Neural progenitor cell (in vitro differentiated cells): Measurements from ENCODE around the gene CD99L2. TPM values are rescaled to one million over a fixed set of nuclear protein-coding genes. Genes with fewer than 3 reads are reported as not detected.

Experiments
- DNase-seq: peaks from one replicate; pipeline ENCODE4 v3.0.0-alpha.2; 2016; ENCODE audit warnings: low spot score
- H2AFZ ChIP-seq: fragments of 200-600 bp; sonication (generic); replicated peaks from 2 replicates; pipeline ENCODE4 v1.6.1; 2016; ENCODE audit warnings: antibody characterized with exemption
- H3F3A ChIP-seq: fragments of 200-600 bp; sonication (generic); 2 replicates; pipeline ENCODE4 v1.6.1; 2016; ENCODE audit warnings: antibody characterized with exemption, low read depth
- H3K27ac ChIP-seq: fragments of 200-600 bp; sonication (generic); 2 replicates; pipeline ENCODE4 v1.5.1; 2016; ENCODE audit warnings: mild to moderate bottlenecking
- H3K27me3 ChIP-seq: fragments of 200-600 bp; sonication (generic); 2 replicates; pipeline ENCODE4 v1.6.1; 2016; ENCODE audit warnings: mild to moderate bottlenecking, moderate library complexity
- H3K36me3 ChIP-seq: fragments of 200-600 bp; sonication (generic); 2 replicates; pipeline ENCODE4 v1.5.1; 2016
- H3K4me1 ChIP-seq: fragments of 200-600 bp; sonication (generic); 2 replicates; pipeline ENCODE4 v1.6.1; 2016; ENCODE audit warnings: mixed run types
- H3K4me2 ChIP-seq: fragments of 200-600 bp; sonication (generic); 2 replicates; pipeline ENCODE4 v1.6.1; 2016
- H3K4me3 ChIP-seq: fragments of 200-600 bp; sonication (generic); 2 replicates; pipeline ENCODE4 v1.5.1; 2016
- H3K79me2 ChIP-seq: fragments of 200-600 bp; sonication (generic); 2 replicates; pipeline ENCODE4 v1.6.1; 2016; ENCODE audit warnings: low read depth
- H3K9ac ChIP-seq: fragments of 200-600 bp; sonication (generic); 2 replicates; pipeline ENCODE4 v1.6.1; 2016
- H3K9me3 ChIP-seq: fragments of 200-600 bp; sonication (generic); 2 replicates; pipeline ENCODE4 v1.5.1; 2016; ENCODE audit warnings: low read depth
- H4K20me1 ChIP-seq: fragments of 200-600 bp; sonication (generic); 2 replicates; pipeline ENCODE4 v1.6.1; 2016; ENCODE audit warnings: low read depth
- H3K27ac Mint-ChIP-seq: 3 replicates; pipeline ENCODE4 v1.8.0; 2021; ENCODE audit warnings: mixed read lengths
- H3K27me3 Mint-ChIP-seq: 2 replicates; pipeline ENCODE4 v1.8.0; 2022; ENCODE audit warnings: low read depth, mild to moderate bottlenecking, inconsistent platforms, moderate library complexity, mixed read lengths; ENCODE audit not compliant: insufficient read depth
- H3K36me3 Mint-ChIP-seq: 3 replicates; pipeline ENCODE4 v1.8.0; 2021; ENCODE audit warnings: mixed read lengths
- H3K4me1 Mint-ChIP-seq: 3 replicates; pipeline ENCODE4 v1.8.0; 2021; ENCODE audit warnings: mixed read lengths
- H3K4me3 Mint-ChIP-seq: 3 replicates; pipeline ENCODE4 v1.8.0; 2021; ENCODE audit warnings: mild to moderate bottlenecking, moderate library complexity, mixed read lengths
- H3K9me3 Mint-ChIP-seq: 3 replicates; pipeline ENCODE4 v1.8.0; 2020; ENCODE audit warnings: mixed read lengths
- CTCF ChIP-seq: fragments of 200-600 bp; sonication (generic); IDR thresholded peaks from 2 replicates; pipeline ENCODE4 v1.5.1; 2017; ENCODE audit warnings: antibody characterized with exemption, mild to moderate bottlenecking
- EZH2 ChIP-seq: fragments of 200-600 bp; sonication (generic); IDR thresholded peaks from 2 replicates; pipeline ENCODE4 v1.6.1; 2017; ENCODE audit warnings: antibody characterized with exemption, mild to moderate bottlenecking, moderate library complexity
- EZH2phosphoT487 ChIP-seq: fragments of 200-600 bp; sonication (generic); IDR thresholded peaks from 2 replicates; pipeline ENCODE4 v1.6.1; 2017; ENCODE audit warnings: antibody characterized with exemption
- total RNA-seq: library from RNA; depleted of rRNA; stranded (reverse); fragments of >200 nt; gene quantifications from 2 replicates; pipeline ENCODE4 v1.2.3, GENCODE V29; 2015; ENCODE audit warnings: low replicate concordance

CD99L2 gene
- total RNA-seq, 1 donor from 2014 or later: 24.7 TPM

DNA sequence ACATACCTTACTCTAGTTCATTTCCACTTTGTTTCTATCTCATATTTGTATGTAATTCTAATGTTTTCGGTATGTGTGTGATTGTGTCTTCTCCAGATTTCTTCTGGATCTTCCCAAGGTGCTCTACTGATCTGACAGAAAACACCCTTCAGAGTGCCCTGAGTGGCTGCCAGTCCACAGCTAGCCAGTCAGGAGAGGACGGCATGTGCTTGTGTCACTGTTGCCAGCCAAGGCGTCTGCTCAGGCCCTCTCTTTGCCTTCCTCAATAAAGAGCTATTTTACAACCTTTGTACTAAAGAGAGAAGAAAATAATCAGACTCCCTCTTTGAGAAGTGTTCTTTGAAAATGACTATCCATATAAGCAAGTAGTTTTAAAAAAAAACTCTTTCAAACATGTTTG lies 29.0 kb downstream of the CD99L2 start:
- TF ChIP-seq CTCF: no peak
- no peak for TF ChIP-seq EZH2phosphoT487
- TF ChIP-seq EZH2: no peak
- Mint-ChIP-seq H3K9me3 (peaks cover 8% of the 10 kb centered on the region), H3K4me3 (no peak overlapping the region), H3K27ac (no peak overlapping the region), H3K4me1 (peaks cover 5% of the 10 kb centered on the region), H3K36me3 (peaks cover 7% of the 10 kb centered on the region), H3K27me3 (peaks cover 4% of the 10 kb centered on the region)
- no peaks in the 10 kb centered on the region for H3K79me2 ChIP-seq
- no peaks in the 10 kb centered on the region for H4K20me1 ChIP-seq
- no peak overlapping the region for H2AFZ ChIP-seq
- no peak overlapping the region for H3K27ac ChIP-seq
- DNase-seq: no peak
- no peak overlapping the region for H3K4me2 ChIP-seq
- H3F3A ChIP-seq: no peaks in the 10 kb centered on the region
- no peaks in the 10 kb centered on the region for H3K36me3 ChIP-seq
- H3K27me3 ChIP-seq: no peaks in the 10 kb centered on the region
- no peaks in the 10 kb centered on the region for H3K4me1 ChIP-seq
- no peak overlapping the region for H3K4me3 ChIP-seq
- no peaks in the 10 kb centered on the region for H3K9me3 ChIP-seq
- no peak overlapping the region for H3K9ac ChIP-seq

DNA sequence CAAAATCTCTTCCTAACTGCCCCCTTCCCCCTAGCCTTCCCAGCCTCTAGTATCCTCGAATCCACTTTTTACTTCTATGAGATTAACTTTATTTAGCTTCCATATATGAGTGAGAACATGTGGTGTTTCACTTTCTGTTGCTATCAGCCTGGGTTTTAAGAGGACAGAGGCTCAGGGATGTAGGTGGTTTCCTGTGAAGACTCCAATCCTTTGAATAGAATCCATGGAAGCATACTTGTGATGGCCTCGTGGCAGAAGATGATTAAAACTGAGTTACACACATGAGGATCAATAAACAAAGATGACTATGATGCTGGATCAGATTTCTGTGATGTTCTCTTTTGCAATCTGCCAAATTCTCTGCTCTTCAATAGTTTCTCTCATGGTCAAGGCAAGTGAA lies 29.8 kb downstream of the CD99L2 start:
- peaks cover 8% of the 10 kb centered on the region for H3K36me3 Mint-ChIP-seq
- H3K4me1 Mint-ChIP-seq: peaks cover 5% of the 10 kb centered on the region
- H3K36me3 ChIP-seq: no peaks in the 10 kb centered on the region
- no peak overlapping the region for H3K27ac Mint-ChIP-seq
- H3F3A ChIP-seq: no peaks in the 10 kb centered on the region
- DNase-seq: no peak
- no peak overlapping the region for H3K4me3 Mint-ChIP-seq
- H3K9ac ChIP-seq: no peak overlapping the region
- H2AFZ ChIP-seq: no peak overlapping the region
- peaks cover 4% of the 10 kb centered on the region for H3K27me3 Mint-ChIP-seq
- no peaks in the 10 kb centered on the region for H4K20me1 ChIP-seq
- H3K9me3 Mint-ChIP-seq: peaks cover 4% of the 10 kb centered on the region
- no peaks in the 10 kb centered on the region for H3K4me1 ChIP-seq
- no peak overlapping the region for H3K4me3 ChIP-seq
- H3K9me3 ChIP-seq: no peaks in the 10 kb centered on the region
- no peaks in the 10 kb centered on the region for H3K79me2 ChIP-seq
- no peak overlapping the region for H3K27ac ChIP-seq
- TF ChIP-seq EZH2phosphoT487 (no peak), CTCF (no peak), EZH2 (no peak)
- no peaks in the 10 kb centered on the region for H3K27me3 ChIP-seq
- H3K4me2 ChIP-seq: no peak overlapping the region

DNA sequence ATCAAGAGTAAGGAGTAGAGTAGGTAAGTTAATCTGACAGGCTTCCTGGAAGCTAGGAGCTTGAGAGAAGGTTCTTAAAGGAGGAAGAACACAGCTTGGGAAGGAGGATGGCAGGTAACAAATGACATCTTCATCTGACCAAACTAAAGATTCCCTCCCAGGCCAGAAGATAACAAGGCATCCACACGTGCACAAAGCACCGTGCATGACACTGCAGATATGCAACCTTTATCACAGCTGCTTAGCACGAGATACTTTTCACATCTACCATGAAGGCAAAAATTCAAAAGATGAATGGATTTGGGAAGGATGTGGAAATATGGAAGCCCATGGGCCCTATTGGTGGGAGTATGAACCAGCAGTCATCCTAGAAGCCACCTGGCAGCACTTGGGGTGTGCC lies 34.3 kb downstream of the CD99L2 start:
- no peak overlapping the region for H3K27ac ChIP-seq
- H3K79me2 ChIP-seq: peaks cover 8% of the 10 kb centered on the region
- TF ChIP-seq EZH2phosphoT487 (no peak), EZH2 (no peak), CTCF (no peak)
- Mint-ChIP-seq H3K36me3 (peaks cover 19% of the 10 kb centered on the region), H3K4me1 (no peaks in the 10 kb centered on the region), H3K27ac (no peak overlapping the region), H3K27me3 (peaks cover 4% of the 10 kb centered on the region), H3K4me3 (no peak overlapping the region), H3K9me3 (peaks cover 16% of the 10 kb centered on the region)
- H3K4me1 ChIP-seq: no peaks in the 10 kb centered on the region
- H3K36me3 ChIP-seq: no peaks in the 10 kb centered on the region
- H3K27me3 ChIP-seq: no peaks in the 10 kb centered on the region
- H4K20me1 ChIP-seq: no peaks in the 10 kb centered on the region
- no peak overlapping the region for H3K9ac ChIP-seq
- DNase-seq: no peak
- no peak overlapping the region for H2AFZ ChIP-seq
- no peaks in the 10 kb centered on the region for H3F3A ChIP-seq
- H3K9me3 ChIP-seq: peaks cover 8% of the 10 kb centered on the region
- no peak overlapping the region for H3K4me2 ChIP-seq
- no peak overlapping the region for H3K4me3 ChIP-seq
